ENCODE data around the gene SIAH2. TPM values are rescaled to one million over a fixed set of nuclear protein-coding genes. Genes with fewer than 3 reads are reported as not detected.

The SIAH2 gene
- total RNA-seq, 1 experiment from 2014 or later = 22.7 TPM

- Histone ChIP-seq H3K27me3 (replicated peaks) (no peaks in the 10 kb centered on the region; the same call in 1 of the 2 replicates), H3K4me1 (replicated peaks) (peaks cover 11% of the 10 kb centered on the region), H3K4me3 (no peak overlapping the region), H3K36me3 (no peaks in the 10 kb centered on the region), H3K27ac (no peak overlapping the region), H3K9me3 (replicated peaks) (no peaks in the 10 kb centered on the region)
- DNase-seq (ENCODE audit: low read depth in 1 of 2, low spot score in 2 of 2) = no peak
These were observed 35.1 kb downstream of the SIAH2 start for GRCh38 chr3:150727653-150728502.

- no peak for DNase-seq (ENCODE audit: low read depth in 1 of 2, low spot score in 2 of 2)
- Histone ChIP-seq H3K27ac (no peak overlapping the region), H3K27me3 (replicated peaks) (no peaks in the 10 kb centered on the region; the same call in 1 of the 2 replicates), H3K9me3 (replicated peaks) (no peaks in the 10 kb centered on the region), H3K4me1 (replicated peaks) (peaks cover 14% of the 10 kb centered on the region), H3K36me3 (no peaks in the 10 kb centered on the region), H3K4me3 (no peak overlapping the region)
These were observed 37.4 kb downstream of the SIAH2 start for GRCh38 chr3:150725548-150725947.

GRCh38 chr3:150723946-150724345 is 39.0 kb downstream of the SIAH2 start:
- H3K4me1 ChIP-seq (replicated peaks) = peaks cover 14% of the 10 kb centered on the region
- no peaks in the 10 kb centered on the region for H3K36me3 ChIP-seq
- no peaks in the 10 kb centered on the region; the same call in 1 of the 2 replicates for H3K27me3 ChIP-seq (replicated peaks)
- no peaks in the 10 kb centered on the region for H3K9me3 ChIP-seq (replicated peaks)
- H3K27ac ChIP-seq = no peak overlapping the region
- DNase-seq (ENCODE audit: low read depth in 1 of 2, low spot score in 2 of 2) = no peak
- no peak overlapping the region for H3K4me3 ChIP-seq

- peaks cover 7% of the 10 kb centered on the region for H3K4me1 ChIP-seq (replicated peaks)
- no peak overlapping the region for H3K27ac ChIP-seq
- no peaks in the 10 kb centered on the region for H3K36me3 ChIP-seq
- no peak overlapping the region for H3K4me3 ChIP-seq
- DNase-seq (ENCODE audit: low read depth in 1 of 2, low spot score in 2 of 2) = no peak
- H3K27me3 ChIP-seq (replicated peaks) = no peaks in the 10 kb centered on the region; the same call in 1 of the 2 replicates
- H3K9me3 ChIP-seq (replicated peaks) = no peaks in the 10 kb centered on the region
These were observed 40.7 kb downstream of the SIAH2 start for GRCh38 chr3:150722267-150722666.

GRCh38 chr3:150721285-150722130 is 41.5 kb downstream of the SIAH2 start:
- peak in 1 of 2 experiments; percentile 58 for DNase-seq (ENCODE audit: low read depth in 1 of 2, low spot score in 2 of 2)
- Histone ChIP-seq H3K27me3 (replicated peaks) (no peaks in the 10 kb centered on the region; the same call in 1 of the 2 replicates), H3K4me3 (no peak overlapping the region), H3K4me1 (replicated peaks) (peaks cover 7% of the 10 kb centered on the region), H3K27ac (no peak overlapping the region), H3K36me3 (no peaks in the 10 kb centered on the region), H3K9me3 (replicated peaks) (no peaks in the 10 kb centered on the region)

GRCh38 chr3:150720444-150720843 is 42.5 kb downstream of the SIAH2 start:
- no peaks in the 10 kb centered on the region for H3K9me3 ChIP-seq (replicated peaks)
- H3K4me3 ChIP-seq = no peak overlapping the region
- DNase-seq (ENCODE audit: low read depth in 1 of 2, low spot score in 2 of 2) = no peak
- no peaks in the 10 kb centered on the region for H3K36me3 ChIP-seq
- H3K4me1 ChIP-seq (replicated peaks) = peaks cover 7% of the 10 kb centered on the region
- no peak overlapping the region for H3K27ac ChIP-seq
- H3K27me3 ChIP-seq (replicated peaks) = no peaks in the 10 kb centered on the region; the same call in 1 of the 2 replicates

GRCh38 chr3:150710097-150710496 is 52.9 kb downstream of the SIAH2 start:
- no peaks in the 10 kb centered on the region for H3K36me3 ChIP-seq
- H3K27me3 ChIP-seq (replicated peaks) = no peaks in the 10 kb centered on the region
- H3K9me3 ChIP-seq (replicated peaks) = 0 out of 2 replicates have a peak, but pooled peaks cover 3% of the 10 kb centered on the region
- DNase-seq (ENCODE audit: low read depth in 1 of 2, low spot score in 2 of 2) = no peak
- H3K4me1 ChIP-seq (replicated peaks) = no peaks in the 10 kb centered on the region
- H3K4me3 ChIP-seq = no peak overlapping the region
- H3K27ac ChIP-seq = no peak overlapping the region

- Histone ChIP-seq H3K36me3 (no peaks in the 10 kb centered on the region), H3K9me3 (replicated peaks) (0 out of 2 replicates have a peak, but pooled peaks cover 3% of the 10 kb centered on the region), H3K27me3 (replicated peaks) (no peaks in the 10 kb centered on the region)
These were observed 59.1 kb downstream of the SIAH2 start, which contains the start of gene ERICH6 for GRCh38 chr3:150703756-150704344. Gene ERICH6, minus strand, starts transcription at chr3:150703920. Its CDS starts 22 bp downstream, at chr3:150703898.

GRCh38 chr3:150703299-150703755 is 59.6 kb downstream of the SIAH2 start:
- H3K4me3 ChIP-seq = peak overlapping the region; percentile 43

More at GRCh38 chr3:150703756-150704344, 59.1 kb downstream of the SIAH2 start, which contains the start of gene ERICH6:
- peak; percentile 83 to 90 for DNase-seq (ENCODE audit: low read depth in 1 of 2, low spot score in 2 of 2)
- H3K4me1 ChIP-seq (replicated peaks) = peaks cover 5% of the 10 kb centered on the region; the same call in 1 of the 2 replicates
- peak within 1 kb of the TSS; percentile 35 for H3K27ac ChIP-seq
- peak within 1 kb of the TSS; percentile 43 for H3K4me3 ChIP-seq

GRCh38 chr3:150699068-150699639 is 63.8 kb downstream of the SIAH2 start:
- Histone ChIP-seq H3K27me3 (replicated peaks) (no peaks in the 10 kb centered on the region), H3K36me3 (no peaks in the 10 kb centered on the region), H3K27ac (no peak overlapping the region), H3K4me1 (replicated peaks) (peaks cover 5% of the 10 kb centered on the region; the same call in 1 of the 2 replicates), H3K4me3 (no peak overlapping the region), H3K9me3 (replicated peaks) (no peaks in the 10 kb centered on the region)
- DNase-seq (ENCODE audit: low read depth in 1 of 2, low spot score in 2 of 2) = no peak

More at GRCh38 chr3:150703299-150703755, 59.6 kb downstream of the SIAH2 start:
- DNase-seq (ENCODE audit: low read depth in 1 of 2, low spot score in 2 of 2) = peak in 1 of 2 experiments; percentile 5
- Histone ChIP-seq H3K27ac (no peak overlapping the region), H3K36me3 (no peaks in the 10 kb centered on the region), H3K27me3 (replicated peaks) (no peaks in the 10 kb centered on the region), H3K4me1 (replicated peaks) (peaks cover 5% of the 10 kb centered on the region; the same call in 1 of the 2 replicates), H3K9me3 (replicated peaks) (0 out of 2 replicates have a peak, but pooled peaks cover 3% of the 10 kb centered on the region)

- Histone ChIP-seq H3K4me1 (replicated peaks) (no peaks in the 10 kb centered on the region), H3K4me3 (no peak overlapping the region), H3K9me3 (replicated peaks) (no peaks in the 10 kb centered on the region), H3K27ac (no peak overlapping the region), H3K27me3 (replicated peaks) (no peaks in the 10 kb centered on the region), H3K36me3 (no peaks in the 10 kb centered on the region)
- no peak for DNase-seq (ENCODE audit: low read depth in 1 of 2, low spot score in 2 of 2)
These were observed 65.3 kb downstream of the SIAH2 start for GRCh38 chr3:150697646-150698045.

GRCh38 chr3:150691414-150692040 is 71.4 kb downstream of the SIAH2 start:
- Histone ChIP-seq H3K4me3 (no peak overlapping the region), H3K4me1 (replicated peaks) (no peaks in the 10 kb centered on the region), H3K27ac (no peak overlapping the region), H3K36me3 (no peaks in the 10 kb centered on the region), H3K9me3 (replicated peaks) (no peaks in the 10 kb centered on the region), H3K27me3 (replicated peaks) (peaks cover 5% of the 10 kb centered on the region; the same call in 1 of the 2 replicates)
- DNase-seq (ENCODE audit: low read depth in 1 of 2, low spot score in 2 of 2) = no peak

All from SJSA1 (cell line).